Mesothelial cell of epicardium (in vitro differentiated cells): ENCODE data around the gene LIN28B. TPM values are rescaled to one million over a fixed set of nuclear protein-coding genes. Genes with fewer than 3 reads are reported as not detected.

Experiments
- DNase-seq, 2 experiments: peaks; one replicate each; pipeline ENCODE4 v3.0.0; 2021; ENCODE audit warnings: low spot score in 2 of 2; ENCODE audit not compliant: unreplicated experiment in 2 of 2
- H3K27ac Mint-ChIP-seq: 2 replicates; pipeline ENCODE4 v1.8.0; 2021; ENCODE audit warnings: mixed read lengths
- H3K27me3 Mint-ChIP-seq: 2 replicates; pipeline ENCODE4 v1.8.0; 2021; ENCODE audit warnings: low read depth, mixed read lengths
- H3K36me3 Mint-ChIP-seq: 2 replicates; pipeline ENCODE4 v1.8.0; 2021; ENCODE audit warnings: mixed read lengths
- H3K4me1 Mint-ChIP-seq: 2 replicates; pipeline ENCODE4 v1.8.0; 2021; ENCODE audit warnings: mixed read lengths
- H3K4me3 Mint-ChIP-seq: 2 replicates; pipeline ENCODE4 v1.8.0; 2021; ENCODE audit warnings: mild to moderate bottlenecking, moderate library complexity, mixed read lengths
- H3K9me3 Mint-ChIP-seq: 2 replicates; pipeline ENCODE4 v1.8.0; 2021; ENCODE audit warnings: mixed read lengths
- total RNA-seq: library from RNA; stranded (reverse); gene quantifications from 3 replicates; pipeline ENCODE4 v1.2.1, GENCODE V29; 2021
- TF ChIP-seq, protein P1 (sequence below): fragments of 200-600 bp; sonication (generic); IDR thresholded peaks from one replicate; pipeline ENCODE4 v1.5.0; 2021; ENCODE audit warnings: antibody characterized with exemption; ENCODE audit not compliant: unreplicated experiment

LIN28B gene
- total RNA-seq, 1 donor from 2014 or later = 19.3 TPM

DNA sequence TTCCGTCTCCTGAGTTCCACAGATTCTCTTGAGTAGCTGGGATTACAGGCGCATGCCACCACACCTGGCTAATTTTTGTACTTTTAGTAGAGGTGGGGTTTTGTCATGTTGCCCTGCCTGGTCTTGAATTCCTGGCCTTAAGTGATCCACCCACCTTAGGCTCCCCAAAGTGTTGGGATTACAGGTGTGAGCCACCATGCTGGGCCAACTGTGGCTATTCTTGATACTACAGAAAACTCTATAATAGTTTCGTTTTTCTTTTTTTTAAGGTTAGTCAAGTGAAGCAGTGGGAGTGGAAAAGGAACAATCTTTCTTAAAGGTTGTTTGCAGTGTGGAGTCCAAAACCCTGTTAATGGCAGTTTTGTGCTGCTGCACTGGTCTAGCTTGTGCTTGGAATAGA is 138.2 kb downstream of the LIN28B start:
- Mint-ChIP-seq H3K27ac (no peak overlapping the region), H3K27me3 (no peaks in the 10 kb centered on the region), H3K36me3 (peaks cover 12% of the 10 kb centered on the region), H3K4me1 (no peaks in the 10 kb centered on the region), H3K9me3 (no peaks in the 10 kb centered on the region), H3K4me3 (no peak overlapping the region)
- DNase-seq = no peak
- TF ChIP-seq, protein P1, sequence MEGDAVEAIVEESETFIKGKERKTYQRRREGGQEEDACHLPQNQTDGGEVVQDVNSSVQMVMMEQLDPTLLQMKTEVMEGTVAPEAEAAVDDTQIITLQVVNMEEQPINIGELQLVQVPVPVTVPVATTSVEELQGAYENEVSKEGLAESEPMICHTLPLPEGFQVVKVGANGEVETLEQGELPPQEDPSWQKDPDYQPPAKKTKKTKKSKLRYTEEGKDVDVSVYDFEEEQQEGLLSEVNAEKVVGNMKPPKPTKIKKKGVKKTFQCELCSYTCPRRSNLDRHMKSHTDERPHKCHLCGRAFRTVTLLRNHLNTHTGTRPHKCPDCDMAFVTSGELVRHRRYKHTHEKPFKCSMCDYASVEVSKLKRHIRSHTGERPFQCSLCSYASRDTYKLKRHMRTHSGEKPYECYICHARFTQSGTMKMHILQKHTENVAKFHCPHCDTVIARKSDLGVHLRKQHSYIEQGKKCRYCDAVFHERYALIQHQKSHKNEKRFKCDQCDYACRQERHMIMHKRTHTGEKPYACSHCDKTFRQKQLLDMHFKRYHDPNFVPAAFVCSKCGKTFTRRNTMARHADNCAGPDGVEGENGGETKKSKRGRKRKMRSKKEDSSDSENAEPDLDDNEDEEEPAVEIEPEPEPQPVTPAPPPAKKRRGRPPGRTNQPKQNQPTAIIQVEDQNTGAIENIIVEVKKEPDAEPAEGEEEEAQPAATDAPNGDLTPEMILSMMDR = no peak

DNA sequence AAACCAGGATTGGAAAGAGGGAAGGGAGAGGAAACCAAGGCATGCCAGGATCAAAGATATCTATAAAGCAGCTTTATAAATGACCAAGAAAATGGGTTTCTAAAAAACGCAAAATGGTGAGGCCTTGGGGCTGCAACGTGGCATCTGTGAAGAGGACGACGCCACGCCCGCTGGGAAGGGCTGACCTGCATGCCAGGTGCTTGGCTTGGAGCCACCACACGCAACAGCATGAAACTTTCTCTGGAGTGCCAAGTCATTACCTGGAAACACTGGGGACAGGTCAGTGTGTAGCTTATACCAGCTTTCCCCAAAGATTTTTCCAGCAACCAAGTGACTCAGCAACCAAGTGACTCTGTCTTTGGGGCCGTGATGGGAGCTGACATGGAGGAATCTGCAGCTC is 140.4 kb downstream of the LIN28B start:
- Mint-ChIP-seq H3K27me3 (no peaks in the 10 kb centered on the region), H3K27ac (no peak overlapping the region), H3K4me1 (no peaks in the 10 kb centered on the region), H3K9me3 (no peaks in the 10 kb centered on the region), H3K4me3 (no peak overlapping the region), H3K36me3 (peaks cover 18% of the 10 kb centered on the region)
- no peak for DNase-seq
- TF ChIP-seq, protein P1 = no peak

DNA sequence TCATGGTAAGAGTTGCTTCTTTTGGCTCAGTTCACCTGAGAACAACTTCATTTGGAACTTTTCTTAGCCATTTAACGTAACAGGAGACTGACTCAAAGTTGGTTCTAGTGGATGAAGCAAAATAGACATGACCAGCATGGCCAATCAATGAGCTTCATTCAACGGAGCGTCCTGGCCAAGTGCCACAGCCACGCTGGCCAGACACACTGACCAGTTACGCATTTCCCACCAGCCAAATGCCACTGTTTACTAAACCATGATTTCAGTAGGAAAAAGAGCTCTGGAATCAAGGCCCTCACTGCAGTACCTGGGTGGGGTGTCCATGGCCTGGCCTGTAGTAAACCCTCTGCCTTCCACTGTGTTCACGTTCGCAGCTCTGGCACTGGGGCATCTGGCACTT is 142.5 kb downstream of the LIN28B start:
- no peak overlapping the region for H3K4me3 Mint-ChIP-seq
- no peaks in the 10 kb centered on the region for H3K27me3 Mint-ChIP-seq
- no peak overlapping the region for H3K27ac Mint-ChIP-seq
- DNase-seq = no peak
- TF ChIP-seq, protein P1 = no peak
- peaks cover 19% of the 10 kb centered on the region for H3K36me3 Mint-ChIP-seq
- H3K4me1 Mint-ChIP-seq = no peaks in the 10 kb centered on the region
- H3K9me3 Mint-ChIP-seq = no peaks in the 10 kb centered on the region

DNA sequence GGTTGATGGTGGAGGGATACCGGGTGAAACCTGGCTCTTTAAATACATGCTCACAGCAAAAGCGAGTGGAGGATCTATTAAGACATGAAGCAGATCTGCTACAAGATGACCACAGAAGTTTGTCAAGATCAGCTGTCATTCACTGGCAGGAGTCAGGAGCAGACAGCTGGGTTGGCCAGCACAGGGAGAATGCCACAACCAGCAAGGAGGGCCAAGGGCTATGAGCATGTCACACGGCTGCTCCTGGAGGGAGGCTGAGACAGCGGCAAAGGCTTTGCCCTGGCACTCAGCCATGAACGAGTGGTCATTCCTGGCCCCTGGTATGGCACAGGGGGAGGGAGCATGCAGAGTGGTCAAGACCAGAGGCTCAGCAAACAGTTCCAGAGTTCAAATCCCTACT is 145.3 kb downstream of the LIN28B start:
- no peaks in the 10 kb centered on the region for H3K27me3 Mint-ChIP-seq

DNA sequence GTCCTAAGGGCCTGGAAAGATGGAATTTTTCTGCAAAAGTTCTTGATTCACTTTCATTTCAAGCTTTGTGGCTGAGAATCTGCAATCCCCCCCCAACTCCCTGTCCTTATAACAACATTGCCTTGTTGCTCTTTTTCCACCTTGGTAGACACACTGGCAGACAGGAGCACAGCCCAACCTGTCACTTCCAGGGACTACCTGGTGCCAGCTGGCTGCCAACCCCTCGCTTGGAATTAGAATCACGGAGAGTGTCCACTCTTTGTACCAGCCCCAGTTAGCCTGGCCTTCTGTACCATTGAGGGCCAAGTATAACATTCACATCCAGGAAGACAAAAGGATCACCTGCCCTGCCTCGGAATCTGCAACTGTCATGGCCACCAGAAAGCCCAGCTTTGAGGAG is 148.2 kb downstream of the LIN28B start:
- no peaks in the 10 kb centered on the region for H3K27me3 Mint-ChIP-seq
- H3K27ac Mint-ChIP-seq = no peak overlapping the region
- TF ChIP-seq, protein P1 = no peak
- peaks cover 7% of the 10 kb centered on the region for H3K4me1 Mint-ChIP-seq
- peaks cover 22% of the 10 kb centered on the region for H3K36me3 Mint-ChIP-seq
- H3K9me3 Mint-ChIP-seq = no peaks in the 10 kb centered on the region
- no peak overlapping the region for H3K4me3 Mint-ChIP-seq
- no peak for DNase-seq

More for the DNA sequence above, 145.3 kb downstream of the LIN28B start:
- no peak overlapping the region for H3K4me3 Mint-ChIP-seq
- no peak for DNase-seq
- H3K27ac Mint-ChIP-seq = no peak overlapping the region
- H3K4me1 Mint-ChIP-seq = peaks cover 6% of the 10 kb centered on the region
- TF ChIP-seq, protein P1 = no peak
- no peaks in the 10 kb centered on the region for H3K9me3 Mint-ChIP-seq
- peaks cover 18% of the 10 kb centered on the region for H3K36me3 Mint-ChIP-seq

DNA sequence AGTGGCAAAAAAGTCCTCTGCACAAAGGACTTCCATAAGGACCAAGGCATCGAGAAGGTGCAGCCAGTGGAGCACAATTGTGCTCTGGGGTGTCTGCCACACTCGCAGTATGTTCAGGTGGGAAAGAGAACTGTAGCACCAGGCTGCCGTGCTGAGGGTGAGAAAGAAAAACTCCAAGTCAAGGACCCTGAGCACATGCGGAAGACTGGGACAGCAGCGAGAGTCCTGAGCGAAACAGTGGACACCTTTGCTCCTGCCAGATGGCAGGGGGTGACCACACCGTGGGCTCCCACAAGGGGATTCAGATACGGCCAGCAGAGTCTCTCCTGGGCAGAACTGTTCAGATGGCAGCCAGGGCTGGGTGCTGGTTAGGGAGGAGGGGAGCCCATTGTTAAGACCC is 149.4 kb downstream of the LIN28B start:
- TF ChIP-seq, protein P1 = no peak
- no peaks in the 10 kb centered on the region for H3K27me3 Mint-ChIP-seq
- H3K36me3 Mint-ChIP-seq = peaks cover 20% of the 10 kb centered on the region
- peaks cover 7% of the 10 kb centered on the region for H3K4me1 Mint-ChIP-seq
- no peak overlapping the region for H3K27ac Mint-ChIP-seq
- no peak for DNase-seq
- H3K9me3 Mint-ChIP-seq = no peaks in the 10 kb centered on the region
- H3K4me3 Mint-ChIP-seq = no peak overlapping the region
